ENCODE measurements around the gene NFKBIE.
A peak's percentile ranks its signal among the peaks of the same experiment; 100 is the strongest.
"Not testable (repeated sequence)": the region's sequence is repeated elsewhere in the genome, so short reads cannot be mapped to it uniquely, and the experiment has no call there.

Gene NFKBIE

GRCh38 chr6:44238687-44239350 is 26.5 kb downstream of the NFKBIE start:
- DNase-seq: peak; percentile 14

GRCh38 chr6:44237813-44238433 is 27.4 kb downstream of the NFKBIE start:
- DNase-seq: peak; percentile 80

- DNase-seq: peak; percentile 89
Observed at GRCh38 chr6:44237021-44237812, 28.1 kb downstream of the NFKBIE start.

- DNase-seq: no peak
Observed at GRCh38 chr6:44235891-44236516, 29.3 kb downstream of the NFKBIE start.

DNA sequence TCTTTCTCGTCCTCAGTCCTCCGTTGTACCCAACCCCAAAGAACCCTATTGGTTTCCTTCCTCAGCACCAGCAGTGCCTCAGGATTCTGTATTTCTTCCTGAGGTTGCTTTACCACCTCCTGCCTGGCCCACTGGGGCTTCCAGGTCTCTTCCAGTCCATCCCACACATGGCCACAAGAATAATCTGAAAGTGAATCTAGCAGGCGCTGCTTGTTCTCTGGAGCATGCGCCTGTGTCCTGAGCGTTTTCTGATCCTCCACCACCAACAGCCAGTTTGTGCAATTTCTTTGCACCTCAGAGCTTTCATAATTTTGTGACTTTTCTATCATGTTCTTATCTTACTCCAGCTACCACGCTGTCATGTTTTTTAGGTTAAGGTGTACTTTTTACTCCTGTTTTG is 30.1 kb downstream of the NFKBIE start:
- DNase-seq: no peak

- DNase-seq: peak; percentile 86
Observed at GRCh38 chr6:44234101-44235025, 31.0 kb downstream of the NFKBIE start.

DNA sequence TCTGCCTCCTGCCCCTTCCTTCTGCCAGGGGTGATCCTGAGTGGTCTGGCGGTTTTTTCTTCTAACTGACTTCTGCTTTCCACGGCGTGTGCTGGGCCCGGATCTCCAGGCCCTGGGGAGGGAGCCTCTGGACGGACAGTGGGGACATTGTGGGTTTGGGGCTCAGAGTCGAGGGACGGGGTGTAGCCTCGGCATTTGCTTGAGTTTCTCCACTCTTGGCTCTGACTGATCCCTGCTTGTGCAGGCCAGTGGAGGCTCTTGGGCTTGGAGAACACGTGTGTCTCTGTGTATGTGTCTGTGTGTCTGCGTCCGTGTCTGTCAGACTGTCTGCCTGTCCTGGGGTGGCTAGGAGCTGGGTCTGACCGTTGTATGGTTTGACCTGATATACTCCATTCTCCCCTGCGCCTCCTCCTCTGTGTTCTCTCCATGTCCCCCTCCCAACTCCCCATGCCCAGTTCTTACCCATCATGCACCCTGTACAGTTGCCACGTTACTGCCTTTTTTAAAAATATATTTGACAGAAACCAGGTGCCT is 31.7 kb downstream of the NFKBIE start:
- DNase-seq: no peak

DNA sequence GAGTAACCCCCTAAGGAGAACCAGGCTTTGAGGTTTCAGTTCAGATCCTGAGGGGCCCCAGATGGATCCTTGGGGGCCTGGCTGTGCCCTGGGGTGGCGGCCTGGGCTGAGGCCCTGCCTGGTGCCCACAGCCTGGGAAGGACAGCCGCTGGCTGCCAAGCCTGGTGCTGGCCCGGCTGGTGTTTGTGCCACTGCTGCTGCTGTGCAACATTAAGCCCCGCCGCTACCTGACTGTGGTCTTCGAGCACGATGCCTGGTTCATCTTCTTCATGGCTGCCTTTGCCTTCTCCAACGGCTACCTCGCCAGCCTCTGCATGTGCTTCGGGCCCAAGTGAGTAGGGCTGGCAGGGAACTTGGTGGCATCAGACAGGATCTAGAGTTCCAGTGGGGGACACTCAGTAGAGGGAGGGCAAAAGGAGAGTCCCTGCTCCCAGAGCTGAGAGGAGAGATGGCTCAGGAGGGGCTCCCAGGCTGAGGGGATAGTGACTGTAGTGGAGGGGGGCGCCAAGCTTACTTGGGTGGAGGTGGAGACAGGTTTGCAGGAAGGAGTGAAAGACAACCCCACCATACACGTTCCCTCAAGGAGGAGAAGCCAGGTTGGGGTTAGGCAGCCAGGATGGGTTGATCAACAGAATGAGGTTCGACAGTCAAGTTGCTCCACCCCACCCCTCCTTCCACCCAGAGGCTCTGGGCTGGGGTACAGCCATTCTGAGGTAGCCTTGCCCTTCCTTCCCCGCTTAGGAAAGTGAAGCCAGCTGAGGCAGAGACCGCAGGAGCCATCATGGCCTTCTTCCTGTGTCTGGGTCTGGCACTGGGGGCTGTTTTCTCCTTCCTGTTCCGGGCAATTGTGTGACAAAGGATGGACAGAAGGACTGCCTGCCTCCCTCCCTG is 32.4 kb downstream of the NFKBIE start:
- no peak for DNase-seq

DNA sequence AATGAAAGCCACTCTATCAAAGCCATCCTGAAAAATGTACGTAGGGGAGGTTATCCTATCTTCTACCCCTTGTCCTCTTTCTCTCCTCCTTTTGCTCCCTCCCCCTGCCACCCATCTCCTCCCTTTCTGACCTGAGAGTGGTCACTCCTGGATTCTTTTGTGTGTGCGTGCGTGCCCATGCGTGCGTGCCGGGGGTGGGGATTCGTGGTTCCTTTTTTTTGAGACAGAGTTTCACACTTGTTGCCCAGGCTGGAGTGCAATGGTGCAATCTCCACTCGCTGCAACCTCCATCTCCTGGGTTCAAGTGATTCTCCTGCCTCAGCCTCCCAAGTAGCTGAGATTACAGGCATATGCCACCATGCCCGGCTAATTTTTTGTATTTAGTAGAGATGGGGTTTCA is 33.9 kb downstream of the NFKBIE start:
- DNase-seq: not testable (repeated sequence)

GRCh38 chr6:44230034-44230675 is 35.2 kb downstream of the NFKBIE start:
- no peak for DNase-seq

DNA sequence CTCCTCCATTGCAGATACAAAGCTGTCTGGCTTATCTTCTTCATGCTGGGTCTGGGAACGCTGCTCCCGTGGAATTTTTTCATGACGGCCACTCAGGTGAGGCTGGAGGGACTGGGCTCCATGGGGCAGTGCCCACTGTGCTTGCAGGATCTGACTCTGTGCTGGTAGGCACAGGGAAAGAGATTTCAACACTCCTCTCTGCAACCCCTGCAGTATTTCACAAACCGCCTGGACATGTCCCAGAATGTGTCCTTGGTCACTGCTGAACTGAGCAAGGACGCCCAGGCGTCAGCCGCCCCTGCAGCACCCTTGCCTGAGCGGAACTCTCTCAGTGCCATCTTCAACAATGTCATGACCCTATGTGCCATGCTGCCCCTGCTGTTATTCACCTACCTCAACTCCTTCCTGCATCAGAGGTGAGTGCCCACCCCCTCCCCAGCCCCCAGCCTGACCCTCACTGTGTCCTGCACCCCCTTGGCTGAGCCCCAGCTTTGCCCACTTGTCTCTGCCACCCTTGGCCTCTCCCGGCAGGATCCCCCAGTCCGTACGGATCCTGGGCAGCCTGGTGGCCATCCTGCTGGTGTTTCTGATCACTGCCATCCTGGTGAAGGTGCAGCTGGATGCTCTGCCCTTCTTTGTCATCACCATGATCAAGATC is 35.8 kb downstream of the NFKBIE start:
- no peak for DNase-seq

DNA sequence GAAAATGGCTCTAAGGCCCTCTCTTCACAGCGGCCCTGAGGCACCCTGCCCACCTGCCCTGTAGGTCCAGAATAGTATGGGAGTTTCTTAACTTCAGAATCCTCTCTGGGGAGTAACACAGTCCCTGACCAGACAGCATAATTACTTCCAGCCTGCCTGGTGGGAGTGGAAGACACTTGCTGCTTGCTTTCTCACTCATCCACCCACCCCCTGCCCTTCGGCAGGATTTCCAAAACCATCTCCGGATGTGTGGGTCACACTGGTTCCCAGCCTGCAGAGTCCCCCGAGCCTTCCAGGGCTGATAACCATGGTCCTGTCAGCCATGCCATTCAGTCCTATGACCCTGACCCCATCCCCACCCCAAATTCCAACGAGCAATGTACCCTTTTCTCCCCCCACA is 36.5 kb downstream of the NFKBIE start:
- DNase-seq: no peak

GRCh38 chr6:44228433-44228832 is 36.9 kb downstream of the NFKBIE start:
- DNase-seq: no peak

GRCh38 chr6:44228031-44228430 is 37.3 kb downstream of the NFKBIE start:
- DNase-seq: no peak

GRCh38 chr6:44227148-44227793 is 38.1 kb downstream of the NFKBIE start:
- no peak for DNase-seq

DNA sequence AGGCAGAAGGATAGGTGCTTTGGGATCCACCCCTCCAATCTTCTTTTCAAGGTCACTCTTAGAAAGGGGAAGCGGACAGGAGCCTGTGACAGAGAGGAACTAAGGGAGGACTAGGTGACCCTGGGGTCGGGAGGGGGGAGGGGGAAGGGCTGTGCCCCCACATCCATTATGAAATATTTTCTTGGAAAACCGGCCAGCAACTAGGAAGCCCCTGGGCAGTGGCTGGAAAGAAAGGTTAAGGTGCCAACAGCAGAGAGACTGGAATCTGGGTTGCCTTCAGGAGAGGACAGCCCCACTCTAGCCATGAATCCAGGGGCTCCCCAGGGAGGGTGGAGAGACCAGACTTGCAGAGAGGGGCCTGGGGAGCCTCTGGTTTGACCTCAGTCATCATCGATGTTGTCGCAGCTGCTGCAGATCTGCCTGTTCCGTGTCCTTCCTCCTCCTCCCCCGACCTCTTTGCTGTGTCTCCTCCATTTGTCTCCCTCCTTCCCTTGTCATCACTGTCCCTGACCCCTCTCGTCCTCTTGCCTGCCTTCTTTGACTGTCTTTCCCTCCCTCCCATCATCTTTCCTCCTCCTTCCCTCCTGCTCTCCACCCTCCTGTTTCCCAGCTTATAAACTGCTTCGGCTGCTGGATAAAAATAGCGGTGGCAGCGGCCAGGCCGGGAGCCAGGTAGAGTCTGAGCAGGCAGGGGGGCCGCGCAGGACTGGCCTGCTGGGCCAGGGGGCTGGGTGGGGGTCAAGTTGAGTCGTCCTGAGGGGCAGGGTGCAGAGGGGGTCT is 38.8 kb downstream of the NFKBIE start:
- DNase-seq: no peak

DNA sequence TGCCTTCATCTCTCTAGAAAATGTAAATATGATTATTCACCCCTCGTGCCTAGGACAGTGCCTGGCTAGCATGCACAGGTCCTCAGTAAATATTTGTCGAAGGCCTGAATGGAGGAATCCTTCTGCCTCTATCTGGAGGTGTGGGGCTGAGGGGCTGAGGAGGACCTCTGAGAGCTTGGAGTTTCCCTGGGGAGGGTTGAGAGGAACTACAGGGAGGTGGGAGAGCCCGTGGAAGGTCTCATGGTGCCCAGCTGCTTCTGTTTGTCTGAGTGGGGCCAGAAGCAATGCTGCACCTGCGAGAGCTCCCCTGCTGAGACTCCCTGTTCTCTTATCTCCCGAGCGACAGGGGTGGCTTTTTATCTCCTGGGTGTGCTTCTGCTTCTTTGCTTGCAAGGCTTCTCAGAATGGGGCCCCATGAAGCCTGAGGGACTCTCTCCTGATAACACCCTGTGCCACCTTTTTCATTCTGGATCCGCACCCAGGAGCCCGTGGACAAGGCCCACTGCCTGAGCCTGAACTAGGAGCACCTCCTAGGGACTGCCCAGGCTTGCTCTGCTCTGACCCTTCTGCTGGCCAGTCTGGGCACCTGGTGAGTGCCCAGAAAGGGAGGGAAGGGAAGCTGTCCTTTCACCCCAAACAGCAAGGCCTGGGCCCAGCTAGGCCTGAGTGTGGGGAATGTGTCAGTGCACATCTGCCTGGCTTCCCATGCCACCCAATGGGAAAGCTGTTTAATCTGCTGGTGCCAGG is 39.6 kb downstream of the NFKBIE start:
- no peak for DNase-seq

DNA sequence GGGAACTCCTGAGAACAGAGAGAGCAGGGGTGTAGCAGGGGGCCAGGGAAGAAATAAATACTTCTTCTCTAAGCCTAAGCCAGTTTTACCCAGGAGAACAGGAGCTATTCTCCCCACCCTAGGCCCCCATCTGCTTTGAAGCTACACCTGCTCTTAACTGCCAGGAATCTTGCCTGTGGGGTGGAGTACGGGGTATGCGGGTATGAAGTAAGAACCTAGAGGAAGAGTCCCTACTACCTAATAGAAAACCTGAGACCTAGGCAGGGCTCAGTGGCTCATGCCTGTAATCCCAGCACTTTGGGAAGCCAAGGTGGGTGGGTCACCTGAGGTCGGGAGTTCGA is 40.4 kb downstream of the NFKBIE start:
- no peak for DNase-seq
